A549 (cell line): ENCODE data around the gene RAB1B.

Experiments used
- BHLHE40 ChIP-seq: IDR thresholded peaks from 2 replicates; pipeline ENCODE4 v1.6.1; 2012; ENCODE audit warnings: low read depth, low read length, inconsistent platforms
- CBX2 ChIP-seq: fragments of 200-600 bp; sonication (generic); IDR thresholded peaks from 2 replicates; pipeline ENCODE4 v1.6.1; 2016; ENCODE audit warnings: low read depth, mild to moderate bottlenecking, borderline replicate concordance
- NR3C1 ChIP-seq: fragments of >200 bp; sonication (Bioruptor Twin); formaldehyde crosslinking; IDR thresholded peaks from 3 replicates; pipeline ENCODE4 v1.6.1; 2017
- PHF8 ChIP-seq: fragments of 200-600 bp; sonication (generic); IDR thresholded peaks from 2 replicates; pipeline ENCODE4 v1.6.1; 2016; ENCODE audit warnings: low read depth, mild to moderate bottlenecking, antibody characterized with exemption, moderate library complexity, borderline replicate concordance
- POLR2A ChIP-seq: IDR thresholded peaks from 2 replicates; pipeline ENCODE4 v1.6.1; 2012; ENCODE audit warnings: mild to moderate bottlenecking, low read length
- RAD21 ChIP-seq, 2 experiments: fragments of >200 bp in 1 of 2; sonication (Bioruptor Twin) in 1 of 2; formaldehyde crosslinking in 1 of 2; IDR thresholded peaks in 1 of 2; conservative IDR thresholded peaks in 1 of 2; 2 replicates in 1 of 2; 3 replicates in 1 of 2; pipeline ENCODE4 v1.6.1; 2012 to 2018; ENCODE audit warnings: inconsistent platforms in 1 of 2
- RCOR1 ChIP-seq: fragments of 150-350 bp; IDR thresholded peaks from 2 replicates; pipeline ENCODE4 v1.6.1; 2014; ENCODE audit warnings: antibody characterized with exemption, low read length, low read depth
- RNF2 ChIP-seq: fragments of 200-600 bp; sonication (generic); IDR thresholded peaks from 2 replicates; pipeline ENCODE4 v1.6.1; 2016; ENCODE audit warnings: low read depth, mild to moderate bottlenecking, antibody characterized with exemption, moderate library complexity, borderline replicate concordance
- SMC3 ChIP-seq: fragments of >200 bp; sonication (Bioruptor Twin); formaldehyde crosslinking; IDR thresholded peaks from 3 replicates; pipeline ENCODE4 v1.6.1; 2018; ENCODE audit warnings: inconsistent platforms
- TF ChIP-seq, protein P1 (sequence below): fragments of 200-600 bp; sonication (generic); IDR thresholded peaks from 2 replicates; pipeline ENCODE4 v1.6.1; 2016; ENCODE audit warnings: antibody characterized with exemption, mild to moderate bottlenecking, moderate library complexity
- TF ChIP-seq, protein P2 (sequence below): fragments of >200 bp; sonication (Bioruptor Twin); formaldehyde crosslinking; IDR thresholded peaks from 3 replicates; pipeline ENCODE4 v1.5.1; 2016

DNA sequence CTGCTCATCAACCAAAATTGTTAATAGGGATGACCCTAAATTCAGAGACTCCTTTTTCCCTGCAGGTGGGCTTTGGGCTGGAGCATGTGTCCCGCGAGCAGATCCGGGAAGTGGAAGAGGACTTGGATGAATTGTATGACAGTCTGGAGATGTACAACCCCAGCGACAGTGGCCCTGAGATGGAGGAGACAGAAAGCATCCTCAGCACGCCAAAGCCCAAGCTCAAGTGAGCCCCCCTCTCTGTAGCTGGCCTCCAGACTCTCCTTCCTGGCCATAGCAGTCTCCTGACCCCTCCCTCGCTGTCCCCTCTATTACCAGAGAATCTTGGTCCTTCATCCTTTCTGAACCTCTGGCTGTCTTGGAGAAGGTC, 47.9 kb upstream of the RAB1B start:
- TF ChIP-seq PHF8 (no peak), NR3C1 (no peak), RAD21 (conservative IDR thresholded peaks at IDR 0.05 in 1 of 2, IDR thresholded peaks at IDR 0.05 in 1 of 2) (no peak), RNF2 (no peak), CBX2 (no peak), SMC3 (no peak), RCOR1 (no peak), POLR2A (no peak), BHLHE40 (no peak)
- TF ChIP-seq, protein P1, sequence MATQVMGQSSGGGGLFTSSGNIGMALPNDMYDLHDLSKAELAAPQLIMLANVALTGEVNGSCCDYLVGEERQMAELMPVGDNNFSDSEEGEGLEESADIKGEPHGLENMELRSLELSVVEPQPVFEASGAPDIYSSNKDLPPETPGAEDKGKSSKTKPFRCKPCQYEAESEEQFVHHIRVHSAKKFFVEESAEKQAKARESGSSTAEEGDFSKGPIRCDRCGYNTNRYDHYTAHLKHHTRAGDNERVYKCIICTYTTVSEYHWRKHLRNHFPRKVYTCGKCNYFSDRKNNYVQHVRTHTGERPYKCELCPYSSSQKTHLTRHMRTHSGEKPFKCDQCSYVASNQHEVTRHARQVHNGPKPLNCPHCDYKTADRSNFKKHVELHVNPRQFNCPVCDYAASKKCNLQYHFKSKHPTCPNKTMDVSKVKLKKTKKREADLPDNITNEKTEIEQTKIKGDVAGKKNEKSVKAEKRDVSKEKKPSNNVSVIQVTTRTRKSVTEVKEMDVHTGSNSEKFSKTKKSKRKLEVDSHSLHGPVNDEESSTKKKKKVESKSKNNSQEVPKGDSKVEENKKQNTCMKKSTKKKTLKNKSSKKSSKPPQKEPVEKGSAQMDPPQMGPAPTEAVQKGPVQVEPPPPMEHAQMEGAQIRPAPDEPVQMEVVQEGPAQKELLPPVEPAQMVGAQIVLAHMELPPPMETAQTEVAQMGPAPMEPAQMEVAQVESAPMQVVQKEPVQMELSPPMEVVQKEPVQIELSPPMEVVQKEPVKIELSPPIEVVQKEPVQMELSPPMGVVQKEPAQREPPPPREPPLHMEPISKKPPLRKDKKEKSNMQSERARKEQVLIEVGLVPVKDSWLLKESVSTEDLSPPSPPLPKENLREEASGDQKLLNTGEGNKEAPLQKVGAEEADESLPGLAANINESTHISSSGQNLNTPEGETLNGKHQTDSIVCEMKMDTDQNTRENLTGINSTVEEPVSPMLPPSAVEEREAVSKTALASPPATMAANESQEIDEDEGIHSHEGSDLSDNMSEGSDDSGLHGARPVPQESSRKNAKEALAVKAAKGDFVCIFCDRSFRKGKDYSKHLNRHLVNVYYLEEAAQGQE: no peak
- TF ChIP-seq, protein P2, sequence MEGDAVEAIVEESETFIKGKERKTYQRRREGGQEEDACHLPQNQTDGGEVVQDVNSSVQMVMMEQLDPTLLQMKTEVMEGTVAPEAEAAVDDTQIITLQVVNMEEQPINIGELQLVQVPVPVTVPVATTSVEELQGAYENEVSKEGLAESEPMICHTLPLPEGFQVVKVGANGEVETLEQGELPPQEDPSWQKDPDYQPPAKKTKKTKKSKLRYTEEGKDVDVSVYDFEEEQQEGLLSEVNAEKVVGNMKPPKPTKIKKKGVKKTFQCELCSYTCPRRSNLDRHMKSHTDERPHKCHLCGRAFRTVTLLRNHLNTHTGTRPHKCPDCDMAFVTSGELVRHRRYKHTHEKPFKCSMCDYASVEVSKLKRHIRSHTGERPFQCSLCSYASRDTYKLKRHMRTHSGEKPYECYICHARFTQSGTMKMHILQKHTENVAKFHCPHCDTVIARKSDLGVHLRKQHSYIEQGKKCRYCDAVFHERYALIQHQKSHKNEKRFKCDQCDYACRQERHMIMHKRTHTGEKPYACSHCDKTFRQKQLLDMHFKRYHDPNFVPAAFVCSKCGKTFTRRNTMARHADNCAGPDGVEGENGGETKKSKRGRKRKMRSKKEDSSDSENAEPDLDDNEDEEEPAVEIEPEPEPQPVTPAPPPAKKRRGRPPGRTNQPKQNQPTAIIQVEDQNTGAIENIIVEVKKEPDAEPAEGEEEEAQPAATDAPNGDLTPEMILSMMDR: no peak
